Stomach (tissue), 9 donors: Measurements from ENCODE around the gene ACRV1. TPM values are rescaled to one million over a fixed set of nuclear protein-coding genes. Genes with fewer than 3 reads are reported as not detected.

Experiments
- DNase-seq, 2 donors: peaks; one replicate each; pipeline versions ENCODE4 v3.0.0 to v3.0.0-alpha.2; 2013 to 2019
- H3K27ac ChIP-seq, 5 donors: fragments of 200-600 bp in 4 of 5; sonication (generic) in 4 of 5; one replicate each; pipeline ENCODE4 v1.5.1; 2013 to 2019; ENCODE audit warnings: mild to moderate bottlenecking in 1 of 5, moderate library complexity in 1 of 5
- H3K27me3 ChIP-seq, 3 donors: fragments of 200-600 bp; sonication (generic); one replicate each; pipeline ENCODE4 v1.5.1; 2017 to 2019; ENCODE audit warnings: mixed run types in 1 of 3
- H3K36me3 ChIP-seq, 4 donors: fragments of 200-600 bp; sonication (generic); 1 replicate in 3 of 4; 2 replicates in 1 of 4; pipeline ENCODE4 v1.5.1; 2016 to 2019
- H3K4me1 ChIP-seq, 4 donors: fragments of 200-600 bp; sonication (generic); one replicate each; pipeline ENCODE4 v1.5.1; 2016 to 2019
- H3K4me3 ChIP-seq, 4 donors: fragments of 200-600 bp; sonication (generic) in 3 of 4; one replicate each; pipeline ENCODE4 v1.5.1; 2016 to 2019; ENCODE audit warnings: mild to moderate bottlenecking in 1 of 4
- H3K9me3 ChIP-seq, 4 donors: fragments of 200-600 bp; sonication (generic); one replicate each; pipeline ENCODE4 v1.5.1; 2016 to 2019
- CTCF ChIP-seq, 7 experiments: fragments of 450-650 bp in 4 of 7; fragments of 200-600 bp in 3 of 7; sonication (generic) in 3 of 7; IDR thresholded peaks; one replicate each; pipeline ENCODE4 v1.5.1; 2016 to 2019; ENCODE audit warnings: antibody characterized with exemption in 7 of 7, control low read depth in 2 of 7, mild to moderate bottlenecking in 1 of 7
- EP300 ChIP-seq: sonication (generic); formaldehyde crosslinking; IDR thresholded peaks from one replicate; pipeline ENCODE4 v1.6.1; 2017; ENCODE audit warnings: antibody characterized with exemption
- POLR2A ChIP-seq, 4 donors: fragments of 450-650 bp; IDR thresholded peaks; one replicate each; pipeline ENCODE4 v1.6.1; 2016; ENCODE audit warnings: antibody characterized with exemption in 4 of 4, control low read depth in 2 of 4, mild to moderate bottlenecking in 1 of 4, moderate library complexity in 1 of 4
- POLR2AphosphoS5 ChIP-seq, 3 donors: sonication (generic); formaldehyde crosslinking; IDR thresholded peaks; one replicate each; pipeline ENCODE4 v1.6.1; 2016; ENCODE audit warnings: antibody characterized with exemption in 3 of 3
- WGBS, 5 donors: extraction: QIAGEN DNeasy Blood & Tissue Kit in 3 of 5; methylation state at CpG; one replicate each; pipeline versions ENCODE4 v1.1.5 to v1.1.7; 2013 to 2018; 5-methylcytosine and 5-hydroxymethylcytosine counted together
- intact Hi-C: fragments of 100-400 bp; cut with DNase I; formaldehyde crosslinking; loops from one replicate; pipeline ENCODE4 v1.15.1; 2023; ENCODE audit warnings: low total_unique reads
- polyA plus RNA-seq, 3 donors: library from polyadenylated mRNA; stranded (reverse); fragments of 200-250 nt; gene quantifications; one replicate each; pipeline ENCODE4 v1.2.3, GENCODE V29; 2013
- small RNA-seq, 4 donors: library from RNA; depleted of rRNA; stranded (forward); fragments of <200 nt; gene quantifications; one replicate each; pipeline ENCODE3, GENCODE V24; 2016
- total RNA-seq, 5 donors: library from RNA; depleted of rRNA; stranded (reverse); fragments of >200 nt; gene quantifications; one replicate each; pipeline versions ENCODE4 v1.1.0 to v1.2.3, GENCODE V29; 2014 to 2016
- donor health status: healthy with polysubstance abuse.
- donor health status: Bipolar disorder and iron deficiency.
- donor health status: healthy.

Gene ACRV1
- total and polyA plus RNA-seq, 8 donors, result not detected

- 60 to 74% (median 72%) methylated on average over 2 of the region's 2 CpGs for WGBS, 5 donors
- Histone ChIP-seq H3K4me3 (no peak overlapping the region), H3K27ac (no peak overlapping the region), H3K9me3 (no peaks in the 10 kb centered on the region), H3K4me1 (peaks cover 14 to 32% (median 23%) of the 10 kb centered on the region in 4 donors), H3K27me3 (no peaks in the 10 kb centered on the region), H3K36me3 (peaks cover 28 to 57% (median 54%) of the 10 kb centered on the region in 4 donors)
- TF ChIP-seq CTCF (IDR thresholded peaks at IDR 0.05) (no peak), POLR2A (IDR thresholded peaks at IDR 0.05) (no peak), EP300 (no peak), POLR2AphosphoS5 (IDR thresholded peaks at IDR 0.05) (no peak)
- no peak for DNase-seq
- intact Hi-C loops, result loop anchor here (5.0 kb wide), 1 partner anchor 255 kb away; no protein-coding TSS in a partner anchor
These were observed 58.7 kb downstream of the ACRV1 start for GRCh38 chr11:125621995-125622394.

Small RNAs within 50 kb of the gene (small RNA-seq; reads per million reads assigned to genes)
- gene RNU2-35P, result 0 reads per million in 4 donors

Other genes with a start within 250 kb of the ACRV1 start
- 10 to 100 TPM in 4 of 5 donors, under 1 TPM in 1; 0.87 to 94.5 (median 14.7) TPM for gene FEZ1, start 184.6 kb downstream of the ACRV1 start, total RNA-seq
- gene FEZ1, start 184.6 kb downstream of the ACRV1 start, polyA plus RNA-seq, result 10 to 100 TPM; 13.2 to 19.2 (median 15.4) TPM
- gene EI24, start 111.4 kb downstream of the ACRV1 start, total RNA-seq, result 100 to 1,000 TPM in 4 of 5 donors, 10 to 100 TPM in 1; 52.5 to 169 (median 106) TPM
- 10 to 100 TPM; 42.8 to 70.1 (median 61.4) TPM for gene EI24, start 111.4 kb downstream of the ACRV1 start, polyA plus RNA-seq
- 100 to 1,000 TPM in 1 of 5 donors, 10 to 100 TPM in 4; 19.4 to 113 (median 60.1) TPM for gene STT3A, start 88.0 kb downstream of the ACRV1 start, total RNA-seq
- gene STT3A, start 88.0 kb downstream of the ACRV1 start, polyA plus RNA-seq, result 10 to 100 TPM; 24.3 to 35.6 (median 29.9) TPM
- 10 to 100 TPM in 1 of 5 donors, 1 to 10 TPM in 2, under 1 TPM in 1, not detected in 1; 0.14 to 19.3 (median 1.2) TPM for gene CHEK1, start 55.7 kb downstream of the ACRV1 start, total RNA-seq
- gene CHEK1, start 55.7 kb downstream of the ACRV1 start, polyA plus RNA-seq, result 1 to 10 TPM; 3.4 to 5.2 (median 5.2) TPM
- gene PATE1, start 65.4 kb upstream of the ACRV1 start, total RNA-seq, result not detected
- gene PATE1, start 65.4 kb upstream of the ACRV1 start, polyA plus RNA-seq, result not detected
- not detected for gene PATE2, start 98.0 kb upstream of the ACRV1 start, total RNA-seq
- gene PATE2, start 98.0 kb upstream of the ACRV1 start, polyA plus RNA-seq, result not detected
- gene PATE3, start 107.3 kb upstream of the ACRV1 start, total RNA-seq, result not detected
- gene PATE3, start 107.3 kb upstream of the ACRV1 start, polyA plus RNA-seq, result not detected
- not detected for gene PATE4, start 152.5 kb upstream of the ACRV1 start, total RNA-seq
- gene PATE4, start 152.5 kb upstream of the ACRV1 start, polyA plus RNA-seq, result not detected
- 1 to 10 TPM in 2 of 5 donors, under 1 TPM in 2, not detected in 1; 0.87 to 6.6 (median 1.9) TPM for gene HYLS1, start 206.8 kb upstream of the ACRV1 start, total RNA-seq
- gene HYLS1, start 206.8 kb upstream of the ACRV1 start, polyA plus RNA-seq, result 1 to 10 TPM; 2.9 to 4.5 (median 3.8) TPM
- 10 to 100 TPM in 1 of 5 donors, 1 to 10 TPM in 3, under 1 TPM in 1; 0.58 to 15.1 (median 4.0) TPM for gene PUS3, start 222.4 kb upstream of the ACRV1 start, total RNA-seq
- gene PUS3, start 222.4 kb upstream of the ACRV1 start, polyA plus RNA-seq, result 10 to 100 TPM; 10.3 to 11.2 (median 10.7) TPM
- 1 to 10 TPM in 1 of 5 donors, under 1 TPM in 2, not detected in 2; under 0.01 to 1.0 (median 0.92) TPM for gene DDX25, start 223.7 kb upstream of the ACRV1 start, total RNA-seq
- under 1 TPM in 2 of 3 donors, not detected in 1; 0.25 to 0.30 TPM for gene DDX25, start 223.7 kb upstream of the ACRV1 start, polyA plus RNA-seq